Keratinocyte (primary cell): ENCODE data around the gene ANAPC15. TPM values are rescaled to one million over a fixed set of nuclear protein-coding genes. Genes with fewer than 3 reads are reported as not detected.

Experiments used
- DNase-seq: peaks from one replicate; pipeline ENCODE4 v3.0.0-alpha.2; 2011; ENCODE audit warnings: low read depth, missing footprints, low spot score
- FAIRE-seq: peaks from 2 replicates; lab custom pipeline; 2011; peaks lifted over from hg19 to GRCh38; lab: Jason Lieb, UNC
- H2AFZ ChIP-seq: 2 replicates; pipeline ENCODE4 v1.6.0; 2012; ENCODE audit warnings: low read length, control low read depth, inconsistent platforms; ENCODE audit not compliant: control insufficient read depth
- H3K27ac ChIP-seq: 2 replicates; pipeline ENCODE4 v1.5.1; 2011; ENCODE audit warnings: low read length; ENCODE audit not compliant: control insufficient read depth, insufficient read depth
- H3K27me3 ChIP-seq: 3 replicates; pipeline ENCODE4 v1.6.0; 2011; ENCODE audit warnings: low read length; ENCODE audit not compliant: control insufficient read depth, insufficient read depth; ENCODE audit errors: extremely low read depth
- H3K36me3 ChIP-seq, 2 experiments: 2 replicates in 1 of 2; 3 replicates in 1 of 2; pipeline ENCODE4 v1.5.1; 2011; ENCODE audit warnings: low read length in 2 of 2, mild to moderate bottlenecking in 1 of 2; ENCODE audit not compliant: control insufficient read depth in 2 of 2, insufficient read depth in 2 of 2; ENCODE audit errors: extremely low read depth in 1 of 2
- H3K4me1 ChIP-seq: 3 replicates; pipeline ENCODE4 v1.5.1; 2011; ENCODE audit warnings: low read length; ENCODE audit not compliant: control insufficient read depth, insufficient read depth; ENCODE audit errors: extremely low read depth
- H3K4me2 ChIP-seq: 3 replicates; pipeline ENCODE4 v1.6.0; 2011; ENCODE audit warnings: low read depth, low read length; ENCODE audit not compliant: control insufficient read depth, insufficient read depth; ENCODE audit errors: extremely low read depth
- H3K4me3 ChIP-seq, 3 experiments: fragments of 200-600 bp in 1 of 3; sonication (generic) in 1 of 3; 2 replicates in 2 of 3; 3 replicates in 1 of 3; pipeline ENCODE4 v1.5.1; 2011 to 2016; ENCODE audit warnings: low read length in 3 of 3, mild to moderate bottlenecking in 3 of 3, control low read depth in 2 of 3, inconsistent platforms in 1 of 3, low read depth in 1 of 3, mixed read lengths in 1 of 3, mixed run types in 1 of 3, moderate library complexity in 1 of 3; ENCODE audit not compliant: control insufficient read depth in 2 of 3, insufficient read depth in 2 of 3; ENCODE audit errors: extremely low read depth in 1 of 3
- H3K79me2 ChIP-seq: 2 replicates; pipeline ENCODE4 v1.6.0; 2012; ENCODE audit warnings: low read length; ENCODE audit not compliant: control insufficient read depth, insufficient read depth
- H3K9ac ChIP-seq: 3 replicates; pipeline ENCODE4 v1.6.0; 2011; ENCODE audit warnings: low read length; ENCODE audit not compliant: control insufficient read depth, insufficient read depth; ENCODE audit errors: extremely low read depth
- H3K9me1 ChIP-seq: 3 replicates; pipeline ENCODE4 v1.6.0; 2011; ENCODE audit warnings: low read length; ENCODE audit not compliant: control insufficient read depth, insufficient read depth; ENCODE audit errors: extremely low read depth
- H3K9me3 ChIP-seq: 2 replicates; pipeline ENCODE4 v1.5.1; 2012; ENCODE audit warnings: low read depth, low read length; ENCODE audit not compliant: control insufficient read depth
- H4K20me1 ChIP-seq: 3 replicates; pipeline ENCODE4 v1.6.0; 2011; ENCODE audit warnings: low read length; ENCODE audit not compliant: control insufficient read depth, insufficient read depth; ENCODE audit errors: extremely low read depth
- CTCF ChIP-seq, 3 experiments: IDR thresholded peaks in 1 of 3; conservative IDR thresholded peaks in 1 of 3; optimal IDR thresholded peaks in 1 of 3; 2 replicates in 2 of 3; 3 replicates in 1 of 3; pipeline versions ENCODE3 to v1.5.1; 2011; ENCODE audit warnings: low read length in 3 of 3, mild to moderate bottlenecking in 3 of 3, moderate library complexity in 2 of 3, control low read depth in 1 of 3, inconsistent platforms in 1 of 3; ENCODE audit not compliant: insufficient read depth in 2 of 3; ENCODE audit errors: extremely low read depth in 1 of 3
- EZH2 ChIP-seq: IDR thresholded peaks from one replicate; pipeline ENCODE4 v1.6.1; 2012; ENCODE audit warnings: inconsistent platforms, mild to moderate bottlenecking, low read length, moderate library complexity
- dilution Hi-C: fragments of 300-500 bp; cut with MboI; formaldehyde crosslinking; loops from one replicate; pipeline ENCODE4 v1.7.0; 2020; ENCODE audit warnings: low sequenced_read_pairs; ENCODE audit not compliant: extremely low pct_ligation_motif_present
- polyA plus RNA-seq, 5 experiments: library from polyadenylated mRNA; depleted of rRNA in 3 of 5; stranded (reverse) in 3 of 5; stranded (forward) in 1 of 5; unstranded in 1 of 5; fragments of >200 nt; gene quantifications; 1 replicate in 1 of 5; 2 replicates in 3 of 5; 3 replicates in 1 of 5; pipeline versions ENCODE4 v1.2.1 to v1.2.3, GENCODE V29; 2011 to 2012; ENCODE audit warnings: missing spikeins in 2 of 5, low read depth in 1 of 5, low replicate concordance in 1 of 5

The ANAPC15 gene
- polyA plus RNA-seq, 1 donor (not counting 4 experiments of a cell fraction or from before 2014, with no cell fraction given), result 70.9 TPM

- no peak for FAIRE-seq
- Histone ChIP-seq H3K4me1 (peaks cover 35% of the 10 kb centered on the region), H3K27ac (no peak overlapping the region)
These were observed 44.8 kb downstream of the ANAPC15 start for GRCh38 chr11:72067676-72068075.

GRCh38 chr11:72067266-72067665 is 45.2 kb downstream of the ANAPC15 start:
- TF ChIP-seq CTCF (optimal IDR thresholded peaks at IDR 0.05 in 1 of 3, IDR thresholded peaks at IDR 0.05 in 1 of 3, conservative IDR thresholded peaks at IDR 0.05 in 1 of 3; ENCODE audit: extremely low read depth in 1 of 3, insufficient read depth in 2 of 3, low read length in 3 of 3), result no peak
- no peak for TF ChIP-seq EZH2
- H3K4me2 ChIP-seq, result no peak overlapping the region
- no peaks in the 10 kb centered on the region for H3K9me3 ChIP-seq
- H3K36me3 ChIP-seq, result peaks cover 2 to 8% of the 10 kb centered on the region in 2 experiments
- H3K9ac ChIP-seq, result no peak overlapping the region
- no peak overlapping the region for H2AFZ ChIP-seq
- dilution Hi-C loops, result no loop called here
- no peak overlapping the region for H3K27ac ChIP-seq
- no peak for FAIRE-seq
- H3K9me1 ChIP-seq, result no peaks in the 10 kb centered on the region
- peaks cover 31% of the 10 kb centered on the region for H3K4me1 ChIP-seq
- H4K20me1 ChIP-seq, result no peaks in the 10 kb centered on the region
- DNase-seq, result no peak
- H3K27me3 ChIP-seq, result no peaks in the 10 kb centered on the region
- peaks cover 61% of the 10 kb centered on the region for H3K79me2 ChIP-seq
- H3K4me3 ChIP-seq, result no peak overlapping the region

More at GRCh38 chr11:72067676-72068075, 44.8 kb downstream of the ANAPC15 start:
- TF ChIP-seq CTCF (optimal IDR thresholded peaks at IDR 0.05 in 1 of 3, IDR thresholded peaks at IDR 0.05 in 1 of 3, conservative IDR thresholded peaks at IDR 0.05 in 1 of 3; ENCODE audit: extremely low read depth in 1 of 3, insufficient read depth in 2 of 3, low read length in 3 of 3) (no peak), EZH2 (no peak)
- H4K20me1 ChIP-seq, result no peaks in the 10 kb centered on the region
- dilution Hi-C loops, result no loop called here
- H3K4me2 ChIP-seq, result no peak overlapping the region
- no peak for DNase-seq
- peaks cover 64% of the 10 kb centered on the region for H3K79me2 ChIP-seq
- H3K9me3 ChIP-seq, result no peaks in the 10 kb centered on the region
- no peak overlapping the region for H3K4me3 ChIP-seq
- H2AFZ ChIP-seq, result no peak overlapping the region
- no peak overlapping the region for H3K9ac ChIP-seq
- H3K27me3 ChIP-seq, result no peaks in the 10 kb centered on the region
- peaks cover 2 to 8% of the 10 kb centered on the region in 2 experiments for H3K36me3 ChIP-seq
- no peaks in the 10 kb centered on the region for H3K9me1 ChIP-seq
